ENCODE results near the gene HOXB7.

Gene HOXB7

DNA sequence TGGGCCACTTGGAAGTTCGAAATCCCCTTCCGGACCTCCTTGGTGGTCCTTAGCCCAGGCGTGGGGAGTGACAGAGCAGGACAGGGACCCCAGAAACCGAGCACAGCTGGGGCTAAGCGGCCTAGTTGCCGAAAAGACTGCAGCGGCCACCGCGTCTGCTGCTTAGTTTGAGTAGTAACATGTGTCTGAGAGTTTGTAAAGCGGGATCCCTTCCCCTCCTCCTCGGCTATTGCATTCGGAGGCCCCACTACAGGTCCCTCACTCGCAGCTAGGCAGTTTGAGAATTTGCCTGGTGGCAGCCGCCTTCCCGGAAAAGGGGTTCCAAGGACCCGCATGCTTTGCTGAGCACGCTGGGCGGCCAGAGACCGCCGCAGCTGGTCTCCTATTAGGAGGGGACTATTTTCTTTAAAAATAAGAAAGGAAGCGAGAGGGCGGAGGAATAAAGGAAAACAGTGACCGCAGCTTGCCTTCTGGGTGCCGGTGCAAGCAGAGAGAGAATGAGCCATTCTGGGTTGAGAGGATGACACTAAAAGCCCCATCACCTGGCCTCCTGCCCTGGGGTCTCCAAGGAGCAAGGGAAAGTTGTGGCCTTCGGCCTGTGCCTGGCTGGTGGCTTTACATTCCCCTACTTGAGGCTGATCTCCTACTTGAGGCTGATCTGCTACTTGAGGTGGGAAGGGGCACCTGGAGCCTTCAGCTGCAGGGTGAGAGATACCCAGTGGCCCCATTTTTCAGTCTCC is 16.1 kb downstream of the HOXB7 start:
- DNase-seq = no peak

DNA sequence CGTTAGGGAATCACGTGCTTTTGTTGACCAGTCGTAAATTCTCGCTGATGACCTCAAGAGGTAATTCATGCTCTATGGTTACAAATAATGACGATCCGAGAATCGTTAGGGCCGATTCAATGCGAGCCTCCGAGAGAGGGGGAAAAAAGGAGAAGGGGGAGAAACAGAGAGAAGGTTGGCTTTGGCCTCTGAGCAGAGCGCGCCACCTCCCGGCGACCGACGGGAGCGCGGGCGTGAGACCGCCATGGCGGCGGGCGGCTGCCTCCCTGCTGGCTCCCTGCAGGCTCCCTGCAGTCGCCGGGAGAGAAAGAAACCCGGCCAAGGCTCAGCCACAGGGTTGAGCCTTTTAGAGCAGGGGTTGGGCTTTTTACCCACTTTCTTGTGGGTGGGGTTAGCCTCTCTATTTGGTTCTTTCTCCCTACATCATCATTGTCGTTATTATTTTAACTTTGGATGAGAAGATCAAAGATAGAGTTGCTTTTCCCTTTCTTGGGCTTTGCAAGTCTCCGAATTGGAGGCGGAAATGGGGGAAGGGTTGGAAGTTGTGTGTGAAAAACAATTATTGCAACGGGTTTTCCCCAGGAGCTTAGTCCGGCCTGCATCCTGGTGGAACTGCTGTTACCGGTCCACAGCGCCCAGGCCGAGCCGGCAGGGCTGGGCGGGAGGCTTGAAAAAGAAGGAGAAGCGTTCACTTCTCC is 16.8 kb downstream of the HOXB7 start:
- DNase-seq = peak; percentile 87

DNA sequence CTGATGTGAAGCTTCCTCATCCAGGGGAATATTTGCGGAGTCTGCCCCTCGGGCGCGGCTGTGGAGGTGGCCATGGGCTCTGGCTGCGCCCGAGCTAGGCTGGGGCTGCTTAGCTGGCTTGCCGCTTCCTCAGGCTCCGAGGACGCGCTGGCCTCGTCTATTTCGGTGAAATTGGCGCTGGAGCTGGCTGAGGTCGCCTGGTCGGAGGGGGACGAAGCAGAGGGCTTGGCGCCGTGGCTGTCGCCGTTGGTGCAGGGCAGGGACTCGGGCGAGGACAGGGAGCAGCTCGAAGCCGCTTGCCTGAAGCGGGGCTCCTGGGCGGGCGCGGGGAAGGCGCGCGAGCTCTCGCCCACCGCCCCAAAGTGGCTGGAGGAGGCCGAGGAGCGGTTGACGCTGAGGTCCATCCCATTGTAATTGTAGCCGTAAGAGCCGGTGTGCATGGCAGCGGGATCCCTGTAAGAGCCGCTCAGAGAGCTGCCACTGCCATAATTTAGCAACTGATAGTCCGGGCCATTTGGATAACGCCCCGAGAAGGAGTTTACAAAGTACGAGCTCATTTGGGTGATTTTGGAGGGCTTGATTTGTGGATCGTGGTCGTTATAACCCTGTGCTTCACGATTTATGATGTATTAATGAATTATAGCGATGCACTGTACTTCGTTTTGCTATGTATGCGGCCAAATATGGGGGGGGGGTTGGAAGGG is 17.5 kb downstream of the HOXB7 start, which contains the start of gene HOXB5:
TSS of gene HOXB5 (minus strand) at position 654 of the 704 bp plus-strand sequence. CDS start at position 557, 97 bp downstream.
- peak; percentile 49 for DNase-seq

DNA sequence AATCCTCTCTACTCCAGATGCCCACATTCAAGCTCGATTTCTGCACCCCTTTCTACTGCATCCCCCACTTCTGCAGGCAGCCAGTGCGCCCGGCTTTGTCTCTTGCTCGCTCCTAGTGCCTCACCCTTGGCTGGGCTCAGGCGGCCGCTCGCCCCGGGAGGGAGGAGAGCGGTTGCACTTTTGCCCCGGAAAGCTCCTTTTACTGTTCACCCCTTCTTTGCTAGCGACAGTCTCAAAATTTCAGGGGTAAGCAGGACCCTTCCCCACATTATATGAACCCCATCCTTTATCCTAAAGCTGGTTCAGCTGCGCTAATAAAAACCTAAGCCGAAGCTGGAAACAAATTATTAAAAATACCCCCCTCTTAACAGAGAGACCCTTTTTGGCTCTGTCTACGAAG is 18.2 kb downstream of the HOXB7 start:
- DNase-seq = peak; percentile 37

DNA sequence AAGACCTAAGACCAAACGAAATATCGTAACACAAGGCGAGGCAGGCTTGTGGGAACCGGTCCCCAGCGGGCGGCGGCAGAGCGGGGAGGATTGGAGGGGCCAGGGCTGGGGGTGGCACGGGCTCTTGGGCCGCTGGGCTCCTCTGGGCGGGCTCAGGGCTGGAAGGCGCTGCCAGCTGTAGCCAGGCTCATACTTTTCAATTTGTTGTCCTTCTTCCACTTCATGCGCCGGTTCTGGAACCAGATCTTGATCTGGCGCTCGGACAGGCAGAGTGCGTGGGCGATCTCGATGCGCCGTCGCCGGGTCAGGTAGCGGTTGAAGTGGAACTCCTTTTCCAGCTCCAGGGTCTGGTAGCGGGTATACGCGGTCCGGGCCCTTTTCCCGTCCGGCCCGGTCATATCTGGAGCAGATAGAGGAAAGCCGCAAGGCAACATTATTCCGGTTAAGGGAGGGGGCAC is 18.7 kb downstream of the HOXB7 start:
- no peak for DNase-seq

GRCh38 chr17:48591255-48592056 is 19.4 kb downstream of the HOXB7 start:
- no peak for DNase-seq

GRCh38 chr17:48590607-48591161 is 20.1 kb downstream of the HOXB7 start:
- DNase-seq = no peak

DNA sequence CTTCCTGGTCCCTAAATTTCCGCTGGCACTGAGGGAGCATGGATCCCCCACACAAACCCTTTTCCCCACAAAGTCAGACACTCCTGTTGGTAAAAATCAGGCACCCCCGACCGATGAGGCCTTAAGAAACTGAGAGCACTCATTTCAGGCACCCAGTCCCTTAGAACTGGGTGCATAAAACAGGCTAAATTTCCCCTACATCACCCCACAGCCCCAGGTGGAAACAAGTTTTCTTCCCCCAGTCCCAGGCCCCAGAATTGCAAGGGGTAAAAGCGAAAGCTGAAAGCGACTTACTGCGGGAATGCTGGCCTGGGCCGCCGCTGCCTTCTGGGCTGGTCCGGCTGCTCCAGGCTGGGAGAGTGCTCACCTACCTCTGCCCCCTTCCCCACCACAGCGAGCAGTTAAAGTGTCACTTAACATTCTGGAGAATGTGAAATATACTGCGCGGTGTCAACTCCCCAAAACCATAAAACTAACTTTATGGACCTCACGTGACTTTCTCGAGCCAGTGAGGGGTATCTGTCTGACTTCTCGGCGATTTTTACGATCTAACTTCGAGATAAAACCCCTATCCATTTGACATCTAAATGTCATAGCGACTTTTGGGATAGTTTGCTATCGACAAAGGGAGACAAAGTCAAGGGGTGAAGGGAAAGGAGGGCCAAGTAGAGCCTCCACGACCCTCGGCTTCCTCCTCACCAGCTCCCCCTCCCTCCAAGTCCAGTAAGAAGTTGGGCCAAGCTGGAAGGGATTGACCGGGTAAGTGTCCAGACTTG is 20.8 kb downstream of the HOXB7 start, which contains the start of gene HOXB3:
TSS of gene HOXB3 (minus strand) at position 411 of the 776 bp plus-strand sequence. CDS start 37,767 bp downstream, outside the sequence.
- no peak for DNase-seq

- no peak for DNase-seq
Measured at GRCh38 chr17:48589060-48589830, 21.6 kb downstream of the HOXB7 start.

DNA sequence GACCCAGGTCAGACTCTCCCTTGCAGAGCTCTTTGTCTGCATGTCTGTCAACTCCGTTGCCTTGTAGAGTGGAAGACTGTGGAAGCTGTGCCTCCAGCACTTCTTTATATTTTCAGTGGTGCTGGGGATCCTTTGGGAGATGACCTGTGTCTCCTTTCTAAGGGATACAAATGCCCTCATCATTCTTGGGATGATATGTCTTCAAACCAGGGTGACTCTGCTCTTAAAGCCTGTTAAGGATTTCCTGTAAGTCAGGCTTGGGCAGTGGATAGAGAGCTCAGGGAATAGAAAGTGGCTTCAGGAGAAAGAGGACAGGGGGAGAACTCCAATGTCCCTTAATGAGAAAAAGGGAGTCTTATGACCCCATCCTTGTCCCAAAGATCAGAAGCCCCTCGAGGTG is 22.3 kb downstream of the HOXB7 start:
- no peak for DNase-seq

DNA sequence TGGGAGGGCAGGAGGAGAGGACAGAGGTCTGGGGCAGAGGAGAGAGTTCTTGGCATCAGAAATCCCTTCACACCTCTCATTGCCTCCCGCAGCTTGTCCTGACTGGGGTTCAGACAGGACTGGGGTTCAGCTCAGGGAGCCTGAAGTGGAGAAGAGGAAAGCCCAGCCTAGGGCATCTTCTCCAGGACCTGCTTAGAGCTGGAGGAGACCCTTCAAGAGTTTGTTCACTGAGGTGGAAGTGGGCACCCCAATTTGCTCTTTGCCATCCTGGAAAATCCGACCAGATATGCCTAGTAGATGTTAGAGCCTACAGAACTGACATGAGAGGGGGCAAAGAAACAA is 22.8 kb downstream of the HOXB7 start:
- no peak for DNase-seq

DNA sequence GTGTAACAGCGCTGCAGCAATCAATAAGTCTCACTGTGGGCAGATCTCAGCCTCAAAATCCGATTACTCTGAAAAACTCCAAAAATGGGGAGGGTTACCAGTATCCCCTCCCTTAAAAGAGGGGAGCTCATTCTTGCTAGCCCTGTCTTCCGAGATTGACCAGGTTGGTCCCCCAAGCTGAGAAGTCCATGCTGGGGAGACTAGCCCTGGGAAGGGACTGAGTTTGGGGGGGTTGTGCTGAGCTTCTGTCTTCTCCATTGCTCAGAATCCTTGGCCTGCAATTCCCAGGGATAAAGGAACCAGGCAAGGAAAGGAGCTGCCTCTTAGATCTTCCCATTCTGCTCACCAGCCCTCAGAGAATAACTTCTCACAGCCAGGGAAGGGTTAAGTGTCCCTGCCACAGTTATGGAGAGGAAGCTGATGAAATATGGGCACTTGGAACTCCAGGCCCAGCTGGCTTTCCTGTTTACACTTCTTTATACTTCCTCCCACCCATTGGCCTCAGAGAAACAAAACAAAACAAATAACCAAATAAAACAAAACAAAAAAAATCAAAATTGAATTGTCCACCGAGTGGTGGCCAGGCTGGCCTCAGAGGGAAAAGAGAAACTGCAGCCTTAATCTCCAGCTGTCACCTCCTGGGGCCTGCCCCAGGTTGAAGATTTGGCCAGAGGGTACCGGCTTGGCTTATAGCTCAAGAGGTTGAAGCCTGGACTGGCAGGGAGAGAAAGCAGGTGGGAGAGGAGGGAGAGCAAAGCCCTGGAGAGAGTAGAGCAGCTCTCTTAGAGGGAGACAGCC is 23.3 kb downstream of the HOXB7 start:
- DNase-seq = no peak

GRCh38 chr17:48586355-48587258 is 24.2 kb downstream of the HOXB7 start:
- peak; percentile 59 for DNase-seq

DNA sequence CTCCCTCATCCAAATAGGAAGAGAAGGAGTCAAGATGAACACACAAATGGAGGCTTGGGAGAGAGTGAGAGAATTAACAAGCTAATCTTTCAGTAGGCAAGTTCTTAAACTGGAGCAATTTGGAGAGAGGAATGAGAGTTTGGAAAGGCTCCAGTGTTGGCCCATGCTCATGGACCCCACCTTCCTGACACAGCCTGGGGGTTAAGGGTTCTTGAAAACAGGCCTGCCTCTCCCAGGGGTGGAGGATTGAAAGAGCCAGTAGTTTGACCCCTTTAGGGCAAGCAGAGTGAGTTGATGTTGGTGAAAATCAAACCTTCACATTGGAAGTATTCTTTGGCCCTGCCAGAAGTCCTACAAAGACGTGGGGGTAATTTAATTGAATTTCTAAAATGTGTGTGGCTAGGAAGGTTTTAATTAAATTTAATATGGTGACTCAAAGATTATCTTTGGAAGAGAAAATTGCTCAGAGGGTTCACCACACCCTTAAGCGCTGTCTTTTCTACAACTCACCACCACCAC is 26.5 kb downstream of the HOXB7 start:
- DNase-seq = no peak

GRCh38 chr17:48583708-48584222 is 27.1 kb downstream of the HOXB7 start:
- no peak for DNase-seq

- no peak for DNase-seq
Measured at GRCh38 chr17:48582750-48583069, 28.1 kb downstream of the HOXB7 start.

- no peak for DNase-seq
Measured at GRCh38 chr17:48579760-48580554, 30.9 kb downstream of the HOXB7 start.

DNA sequence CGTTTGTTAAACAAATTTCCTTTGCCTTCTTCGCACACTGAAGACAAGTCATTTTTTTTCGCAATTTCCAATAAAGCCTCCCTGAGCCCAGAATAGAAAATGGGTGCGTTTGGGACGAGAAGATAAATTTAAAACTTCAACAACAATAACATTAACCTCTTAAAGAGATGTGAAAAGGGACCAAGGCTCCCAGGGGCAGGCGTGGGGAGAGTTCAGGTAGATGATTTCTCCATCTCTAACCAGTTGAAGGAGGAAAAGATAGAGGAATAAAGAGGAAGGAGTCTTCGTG is 31.4 kb downstream of the HOXB7 start:
- no peak for DNase-seq

All from CD4-positive, alpha-beta T cell treated with Interleukin-17A for 4 hours (primary cell).